ENCODE results near the gene OSBPL3. TPM values are rescaled to one million over a fixed set of nuclear protein-coding genes. Genes with fewer than 3 reads are reported as not detected.
"Not testable (repeated sequence)": the region's sequence is repeated elsewhere in the genome, so short reads cannot be mapped to it uniquely, and the experiment has no call there.

The OSBPL3 gene
- total RNA-seq, 1 experiment from 2014 or later, result 36.8 TPM

GRCh38 chr7:25017671-25018070 lies 37.7 kb upstream of the OSBPL3 start:
- H4K20me1 ChIP-seq (ENCODE audit: insufficient read depth); H3K9me3 ChIP-seq (ENCODE audit: control insufficient read depth in 1 of 2, insufficient read depth in 1 of 2, low read depth in 1 of 2, low read length in 2 of 2); ATAC-seq; RAD21 ChIA-PET (ENCODE audit: low non-redundant PET in 1 of 2, low total read pairs in 2 of 2, uncharacterized antibody in 2 of 2, unreplicated experiment in 2 of 2); H3K9me2 ChIP-seq (ENCODE audit: insufficient read depth); H3K4me3 ChIP-seq (replicated peaks in 1 of 2; ENCODE audit: low read depth in 1 of 2, low read length in 2 of 2); POLR2A ChIA-PET; H3K36me3 ChIP-seq (ENCODE audit: control insufficient read depth in 1 of 2, insufficient read depth in 2 of 2, low read length in 2 of 2); DNase-seq (ENCODE audit: low read depth, low spot score); H3K4me1 ChIP-seq (ENCODE audit: control insufficient read depth in 1 of 2, insufficient read depth in 2 of 2, low read length in 2 of 2); H3K27me3 ChIP-seq (ENCODE audit: insufficient read depth, low read length); H3K9ac ChIP-seq (ENCODE audit: low read length); H3K27ac ChIP-seq (ENCODE audit: low read depth, low read length); BruUV-seq (replicated peaks); H3K79me2 ChIP-seq (ENCODE audit: insufficient read depth, low read length); intact Hi-C loops (cut with micrococcal nuclease); H3K4me2 ChIP-seq (ENCODE audit: low read length); H2AFZ ChIP-seq (ENCODE audit: low read depth, low read length, poor library complexity, severe bottlenecking): not testable (repeated sequence)
- CTCF ChIA-PET, result interaction anchor here (1.0 kb wide), 1 partner anchor 36 kb away, joined by 5 read pairs; no protein-coding TSS in a partner anchor

- Histone ChIP-seq H4K20me1 (ENCODE audit: insufficient read depth) (no peaks in the 10 kb centered on the region), H3K79me2 (ENCODE audit: insufficient read depth, low read length) (no peaks in the 10 kb centered on the region), H3K4me3 (replicated peaks in 1 of 2; ENCODE audit: low read depth in 1 of 2, low read length in 2 of 2) (no peak overlapping the region), H3K27ac (ENCODE audit: low read depth, low read length) (no peak overlapping the region), H3K9ac (ENCODE audit: low read length) (no peak overlapping the region), H3K9me3 (ENCODE audit: control insufficient read depth in 1 of 2, insufficient read depth in 1 of 2, low read depth in 1 of 2, low read length in 2 of 2) (no peaks in the 10 kb centered on the region), H2AFZ (ENCODE audit: low read depth, low read length, poor library complexity, severe bottlenecking) (no peak overlapping the region), H3K27me3 (ENCODE audit: insufficient read depth, low read length) (no peaks in the 10 kb centered on the region), H3K36me3 (ENCODE audit: control insufficient read depth in 1 of 2, insufficient read depth in 2 of 2, low read length in 2 of 2) (no peaks in the 10 kb centered on the region), H3K4me1 (ENCODE audit: control insufficient read depth in 1 of 2, insufficient read depth in 2 of 2, low read length in 2 of 2) (no peaks in the 10 kb centered on the region), H3K4me2 (ENCODE audit: low read length) (no peak overlapping the region), H3K9me2 (ENCODE audit: insufficient read depth) (no peaks in the 10 kb centered on the region; the same call in 1 of the 2 replicates)
- ChIA-PET CTCF (no interaction called here), RAD21 (ENCODE audit: low non-redundant PET in 1 of 2, low total read pairs in 2 of 2, uncharacterized antibody in 2 of 2, unreplicated experiment in 2 of 2) (no interaction called here), POLR2A (no interaction called here)
- ATAC-seq, result no peak
- intact Hi-C loops (cut with micrococcal nuclease), result no loop called here
- no peak for TF ChIP-seq ZFX (IDR thresholded peaks at IDR 0.05)
- no peak for TF ChIP-seq ZNF274 (IDR thresholded peaks at IDR 0.05; ENCODE audit: low read depth, low read length)
- TF ChIP-seq CBX3 (IDR thresholded peaks at IDR 0.05; ENCODE audit: low read depth), result no peak
- BruUV-seq (replicated peaks), result no TSS peak
- no peak for DNase-seq (ENCODE audit: low read depth, low spot score)
Observed at GRCh38 chr7:25014756-25015155, 34.8 kb upstream of the OSBPL3 start.

- H3K9me3 ChIP-seq (ENCODE audit: control insufficient read depth in 1 of 2, insufficient read depth in 1 of 2, low read depth in 1 of 2, low read length in 2 of 2); H2AFZ ChIP-seq (ENCODE audit: low read depth, low read length, poor library complexity, severe bottlenecking); POLR2A ChIA-PET; intact Hi-C loops (cut with micrococcal nuclease); H4K20me1 ChIP-seq (ENCODE audit: insufficient read depth); H3K9me2 ChIP-seq (ENCODE audit: insufficient read depth); DNase-seq (ENCODE audit: low read depth, low spot score); H3K27me3 ChIP-seq (ENCODE audit: insufficient read depth, low read length); H3K4me2 ChIP-seq (ENCODE audit: low read length); H3K36me3 ChIP-seq (ENCODE audit: control insufficient read depth in 1 of 2, insufficient read depth in 2 of 2, low read length in 2 of 2); H3K4me1 ChIP-seq (ENCODE audit: control insufficient read depth in 1 of 2, insufficient read depth in 2 of 2, low read length in 2 of 2); BruUV-seq (replicated peaks); H3K27ac ChIP-seq (ENCODE audit: low read depth, low read length); CTCF ChIA-PET; ATAC-seq; H3K79me2 ChIP-seq (ENCODE audit: insufficient read depth, low read length); RAD21 ChIA-PET (ENCODE audit: low non-redundant PET in 1 of 2, low total read pairs in 2 of 2, uncharacterized antibody in 2 of 2, unreplicated experiment in 2 of 2); H3K4me3 ChIP-seq (replicated peaks in 1 of 2; ENCODE audit: low read depth in 1 of 2, low read length in 2 of 2); H3K9ac ChIP-seq (ENCODE audit: low read length): not testable (repeated sequence)
Observed at GRCh38 chr7:25012710-25013109, 32.7 kb upstream of the OSBPL3 start.

All from HCT116 (cell line).